ENCODE results near the gene TMSB15B.
A peak's percentile ranks its signal among the peaks of the same experiment; 100 is the strongest.

- TF ChIP-seq, protein P1, sequence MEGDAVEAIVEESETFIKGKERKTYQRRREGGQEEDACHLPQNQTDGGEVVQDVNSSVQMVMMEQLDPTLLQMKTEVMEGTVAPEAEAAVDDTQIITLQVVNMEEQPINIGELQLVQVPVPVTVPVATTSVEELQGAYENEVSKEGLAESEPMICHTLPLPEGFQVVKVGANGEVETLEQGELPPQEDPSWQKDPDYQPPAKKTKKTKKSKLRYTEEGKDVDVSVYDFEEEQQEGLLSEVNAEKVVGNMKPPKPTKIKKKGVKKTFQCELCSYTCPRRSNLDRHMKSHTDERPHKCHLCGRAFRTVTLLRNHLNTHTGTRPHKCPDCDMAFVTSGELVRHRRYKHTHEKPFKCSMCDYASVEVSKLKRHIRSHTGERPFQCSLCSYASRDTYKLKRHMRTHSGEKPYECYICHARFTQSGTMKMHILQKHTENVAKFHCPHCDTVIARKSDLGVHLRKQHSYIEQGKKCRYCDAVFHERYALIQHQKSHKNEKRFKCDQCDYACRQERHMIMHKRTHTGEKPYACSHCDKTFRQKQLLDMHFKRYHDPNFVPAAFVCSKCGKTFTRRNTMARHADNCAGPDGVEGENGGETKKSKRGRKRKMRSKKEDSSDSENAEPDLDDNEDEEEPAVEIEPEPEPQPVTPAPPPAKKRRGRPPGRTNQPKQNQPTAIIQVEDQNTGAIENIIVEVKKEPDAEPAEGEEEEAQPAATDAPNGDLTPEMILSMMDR (IDR thresholded peaks at IDR 0.05; ENCODE audit: poor library complexity, severe bottlenecking): no peak
- TF ChIP-seq REST (IDR thresholded peaks at IDR 0.05; ENCODE audit: borderline replicate concordance): peak; percentile 69
- TF ChIP-seq EZH2 (IDR thresholded peaks at IDR 0.05; ENCODE audit: borderline replicate concordance, insufficient read depth, low read length, poor library complexity, severe bottlenecking): no peak
- no peak for TF ChIP-seq RAD21 (conservative IDR thresholded peaks at IDR 0.05)
- TF ChIP-seq EP300 (conservative IDR thresholded peaks at IDR 0.05; ENCODE audit: poor library complexity, severe bottlenecking): no peak
- peak; percentile 60 for TF ChIP-seq POLR2AphosphoS5 (IDR thresholded peaks at IDR 0.05)
- TF ChIP-seq SMC3 (conservative IDR thresholded peaks at IDR 0.05; ENCODE audit: poor library complexity): no peak
Observed at GRCh38 chrX:103918571-103919269, 43.7 kb upstream of the TMSB15B start.

Data from neural cell (in vitro differentiated cells).